NCI-H2029 treated with DMSO at 0.1 percent for 48 hours (cell line): ENCODE data around the gene NOTCH1.

Experiments
- DNase-seq: peaks from one replicate; lab custom pipeline; 2025; lab: John Stamatoyannopoulos, UW

The NOTCH1 gene

DNA sequence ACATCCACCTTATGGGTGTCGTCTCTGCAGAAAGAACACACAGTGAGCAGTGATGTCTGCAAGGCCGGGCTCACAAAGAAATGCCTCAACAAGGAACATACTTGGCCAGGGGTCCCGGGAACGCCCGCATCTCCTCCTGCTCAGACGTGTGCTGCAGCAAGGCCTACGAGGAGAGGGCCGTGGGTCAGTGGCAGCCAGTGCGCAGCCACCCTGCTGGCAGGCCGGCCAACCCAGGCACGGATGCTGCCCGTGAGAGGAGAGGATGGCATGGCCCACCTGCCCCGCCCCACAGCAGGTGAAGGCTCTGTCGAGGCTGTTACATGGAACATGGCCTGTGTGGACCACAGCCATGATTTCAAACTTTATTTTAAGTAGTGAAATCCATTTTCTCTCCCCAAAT lies 82.3 kb downstream of the NOTCH1 start:
- DNase-seq, result no peak

DNA sequence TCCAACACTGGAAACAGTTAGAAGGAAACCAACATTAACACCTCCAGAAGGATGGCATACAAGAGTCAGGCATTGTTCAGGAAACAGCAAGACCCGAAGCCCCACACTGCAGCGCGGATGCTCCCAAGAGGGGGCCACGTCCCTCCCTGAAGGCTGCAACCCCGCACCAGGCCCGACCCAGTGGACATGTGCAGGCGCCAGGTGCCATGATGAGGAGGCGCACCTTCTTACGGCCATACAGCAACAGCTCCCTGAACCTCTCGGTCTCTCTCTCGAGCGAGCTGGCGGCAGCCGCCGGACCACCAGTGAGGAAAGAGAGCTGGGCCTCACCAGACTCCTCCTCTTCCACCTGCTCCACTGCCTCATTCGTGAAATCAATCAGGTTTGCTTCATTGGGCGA lies 83.2 kb downstream of the NOTCH1 start:
- DNase-seq, result no peak

DNA sequence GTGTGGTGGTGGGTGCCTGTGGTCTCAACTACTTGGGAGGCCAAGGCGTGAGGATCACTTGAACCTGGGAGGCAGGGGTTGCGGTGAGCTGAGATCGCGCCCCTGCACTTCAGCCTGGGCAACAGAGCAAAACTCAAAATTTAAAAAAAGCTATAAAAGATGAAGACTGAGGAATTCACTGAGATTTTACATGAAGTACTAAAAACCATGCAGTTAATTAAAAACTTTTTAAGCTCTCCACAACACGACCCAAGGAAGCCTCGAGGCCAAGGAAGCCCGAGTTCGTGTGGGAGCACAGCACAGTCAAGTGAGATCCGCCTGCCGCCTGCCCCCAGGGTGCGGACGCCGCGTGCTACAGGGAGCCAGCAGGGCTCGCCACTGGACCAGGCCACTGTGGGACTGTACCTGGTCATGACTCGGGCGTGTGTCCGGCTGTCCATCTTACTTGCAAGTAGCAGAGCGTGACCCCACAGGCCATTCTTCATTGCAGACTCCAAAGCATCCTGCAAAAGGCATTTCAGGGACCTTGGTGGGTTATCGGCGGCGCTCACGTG lies 85.0 kb downstream of the NOTCH1 start:
- DNase-seq, result no peak

DNA sequence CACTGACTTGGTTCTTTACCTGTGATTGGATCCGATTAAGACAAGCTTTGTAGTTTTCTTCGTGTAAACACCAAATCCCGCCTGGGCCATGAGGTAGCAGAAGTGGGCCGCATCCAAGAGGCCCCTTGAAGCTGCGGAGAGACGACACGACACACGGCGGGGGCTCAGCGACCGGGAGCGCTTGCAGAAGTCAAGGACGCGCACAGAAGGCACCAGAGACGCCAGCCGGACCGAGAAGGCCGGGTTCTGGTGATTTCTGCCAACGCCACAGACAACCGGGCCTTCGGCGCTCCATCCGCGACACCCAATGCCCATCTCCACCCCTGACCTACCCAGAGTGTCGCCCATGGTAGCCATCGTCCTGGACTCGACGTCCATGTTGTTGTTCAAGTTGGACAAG lies 86.4 kb downstream of the NOTCH1 start:
- no peak for DNase-seq

DNA sequence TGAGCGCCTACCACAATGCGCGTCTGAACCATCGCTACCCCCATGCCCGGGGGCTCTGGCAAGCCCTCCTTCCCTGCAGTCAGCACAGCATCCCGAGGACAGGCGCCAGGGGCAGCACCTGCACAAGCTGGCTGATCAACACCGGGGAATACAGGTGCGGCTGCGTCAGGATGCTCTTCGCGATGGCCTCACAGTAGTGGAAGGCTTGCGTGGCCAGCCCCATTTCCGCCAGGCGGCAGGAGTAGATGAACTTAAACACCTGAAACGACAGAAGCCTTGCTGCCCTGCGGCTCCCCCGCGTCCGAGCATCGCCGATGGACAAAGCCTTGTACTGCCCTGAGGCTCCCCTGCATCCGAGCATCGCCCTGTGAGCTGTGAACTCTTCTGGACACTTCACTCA lies 88.5 kb downstream of the NOTCH1 start:
- DNase-seq, result no peak

DNA sequence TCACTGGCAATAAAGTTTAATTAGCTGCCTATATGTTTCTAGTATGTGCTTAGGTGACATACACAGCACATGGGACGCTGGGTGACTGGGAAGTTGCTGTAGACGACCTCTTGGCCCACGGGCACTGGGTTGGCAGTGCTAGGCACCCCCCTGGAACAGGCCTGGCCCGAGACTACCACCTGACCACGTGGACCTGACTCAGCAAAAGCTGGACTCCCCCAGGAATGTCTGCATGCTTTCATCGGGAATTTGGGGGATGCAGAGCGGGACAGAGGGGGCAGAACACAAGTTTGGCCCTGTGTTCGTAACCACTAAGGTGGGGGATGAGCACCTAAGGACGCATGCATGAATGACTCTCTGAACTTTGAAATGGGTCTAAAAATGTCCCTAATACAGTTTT lies 89.6 kb downstream of the NOTCH1 start:
- no peak for DNase-seq

DNA sequence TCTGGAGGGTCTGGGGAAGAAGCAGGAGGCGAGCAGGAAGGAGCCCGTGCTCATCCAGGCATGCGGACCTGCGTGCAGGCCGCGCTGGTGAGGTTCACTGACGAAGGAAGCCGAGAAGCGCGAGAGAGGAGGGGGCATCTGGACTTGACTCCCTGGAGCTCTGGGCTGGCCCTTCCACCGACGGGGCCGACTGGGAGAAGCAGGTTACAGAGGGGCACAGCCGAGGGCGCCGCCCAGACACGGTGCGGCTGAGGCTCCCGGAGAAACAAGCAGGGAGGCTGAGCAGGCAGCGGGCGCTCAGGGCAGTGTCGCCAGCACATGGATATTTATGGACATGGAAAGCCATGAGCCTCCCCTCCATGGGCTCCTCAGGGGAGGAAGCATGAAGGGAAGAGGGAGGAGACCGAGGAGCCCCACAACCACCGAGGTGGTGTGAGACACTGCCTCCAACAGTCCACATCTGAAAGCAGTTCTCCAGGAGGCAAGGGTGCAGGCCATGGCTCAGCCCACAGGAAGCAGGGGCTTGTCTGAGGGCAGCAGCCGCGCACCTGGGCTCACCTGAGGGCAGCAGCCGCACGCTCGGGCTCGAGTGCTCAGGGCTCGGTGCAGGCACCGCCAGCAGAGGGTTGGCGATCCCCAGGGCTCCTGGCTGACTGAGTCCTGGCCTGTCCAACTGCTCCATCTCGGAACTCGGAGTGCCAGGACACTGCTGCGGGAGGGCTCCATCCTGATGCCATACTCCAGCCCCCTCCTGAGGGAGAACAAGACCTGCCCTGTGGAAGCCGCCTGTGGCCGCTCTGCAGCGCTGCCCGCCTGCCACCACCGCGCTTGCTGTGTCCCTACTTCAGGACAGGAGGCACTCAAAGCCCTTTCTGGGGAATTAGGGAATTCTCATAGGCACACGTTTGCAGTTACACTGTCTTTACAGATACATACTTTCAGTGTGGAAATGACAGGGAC lies 90.5 kb downstream of the NOTCH1 start:
- DNase-seq, result no peak

DNA sequence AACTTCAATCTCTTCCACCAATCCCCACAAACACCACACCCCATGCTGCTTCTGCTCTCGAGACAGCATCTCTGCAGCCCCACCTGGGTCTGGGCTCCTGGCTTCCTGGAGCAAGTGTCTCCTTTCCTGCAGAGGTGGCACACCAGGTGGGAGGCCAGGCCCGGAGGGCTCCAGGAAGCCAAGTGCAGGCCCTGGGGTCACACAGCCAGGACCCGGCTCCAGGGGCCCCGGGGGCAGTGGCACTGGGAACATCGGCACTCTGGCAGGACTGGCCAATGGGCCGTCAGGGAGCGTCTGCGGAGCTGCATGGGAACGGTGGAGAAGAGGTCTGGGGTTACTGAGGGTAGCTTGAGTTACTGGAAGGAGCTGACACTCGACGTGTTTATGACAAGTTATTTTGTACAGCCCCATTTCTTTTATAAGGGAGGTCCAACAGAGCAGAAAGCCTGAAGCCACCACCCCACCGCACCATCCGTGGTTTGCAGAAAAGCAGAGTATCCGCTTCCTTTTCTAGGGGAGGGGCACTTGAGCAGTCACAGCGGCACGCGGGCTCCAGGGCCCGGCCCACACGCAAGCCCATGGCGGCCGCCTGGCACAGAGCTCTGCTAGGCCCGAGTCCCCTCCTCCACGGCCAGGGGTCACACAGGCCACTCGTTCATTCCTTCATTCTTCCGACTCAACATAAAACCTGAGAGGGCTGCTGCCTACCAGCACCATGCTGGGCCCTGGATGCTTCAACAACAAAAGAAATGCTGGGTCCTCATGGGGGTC lies 91.6 kb downstream of the NOTCH1 start:
- no peak for DNase-seq

DNA sequence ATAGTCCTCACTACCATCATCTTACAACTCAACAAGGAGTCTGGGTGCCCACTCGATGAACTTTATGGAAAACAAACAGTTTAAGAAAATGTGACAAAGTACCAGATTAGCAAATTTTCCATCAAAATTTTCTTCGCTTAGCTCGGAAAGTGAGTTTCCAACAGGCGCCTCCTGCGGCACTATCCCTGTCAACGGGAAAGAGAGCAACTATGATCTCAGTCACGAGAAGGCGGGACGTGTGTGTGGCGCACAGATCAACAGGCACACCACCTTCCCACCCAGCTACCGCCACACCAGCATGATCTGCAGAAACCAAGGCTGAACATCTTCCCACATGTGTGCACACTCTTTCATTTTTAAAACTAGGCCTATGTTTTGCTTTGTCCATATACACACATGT lies 92.5 kb downstream of the NOTCH1 start:
- DNase-seq, result no peak

DNA sequence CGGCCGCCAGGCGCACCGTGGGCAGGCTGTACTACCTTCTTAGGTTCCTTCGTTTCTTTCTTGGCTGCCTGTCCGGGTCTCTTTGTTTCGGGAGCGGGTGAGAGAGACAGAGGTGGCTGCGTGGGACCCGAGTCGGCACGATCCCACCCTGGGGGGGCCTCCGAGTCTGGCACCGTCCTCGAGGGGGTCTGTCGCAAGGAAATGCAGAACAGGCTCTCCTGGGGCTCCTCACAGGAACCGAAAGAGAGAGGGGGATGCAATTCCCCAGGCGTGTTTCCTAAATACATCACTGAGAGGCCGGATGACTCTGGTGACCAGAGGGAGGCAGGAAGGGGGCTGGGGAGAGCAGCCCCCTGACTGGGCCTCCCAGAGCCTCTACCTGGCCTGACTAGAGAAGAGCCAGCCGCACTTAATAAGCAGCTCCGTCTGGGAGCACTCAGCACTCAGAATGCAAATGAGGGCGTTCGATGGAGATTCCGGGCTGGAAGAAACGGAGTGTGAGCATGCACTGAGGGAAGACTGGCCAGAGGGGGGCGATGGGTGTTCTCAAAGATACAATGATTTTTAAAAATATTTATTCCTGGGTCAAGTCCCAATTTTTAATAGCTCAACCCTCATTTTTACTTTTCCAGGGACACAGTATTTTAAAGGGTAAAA lies 94.5 kb downstream of the NOTCH1 start:
- DNase-seq, result no peak

DNA sequence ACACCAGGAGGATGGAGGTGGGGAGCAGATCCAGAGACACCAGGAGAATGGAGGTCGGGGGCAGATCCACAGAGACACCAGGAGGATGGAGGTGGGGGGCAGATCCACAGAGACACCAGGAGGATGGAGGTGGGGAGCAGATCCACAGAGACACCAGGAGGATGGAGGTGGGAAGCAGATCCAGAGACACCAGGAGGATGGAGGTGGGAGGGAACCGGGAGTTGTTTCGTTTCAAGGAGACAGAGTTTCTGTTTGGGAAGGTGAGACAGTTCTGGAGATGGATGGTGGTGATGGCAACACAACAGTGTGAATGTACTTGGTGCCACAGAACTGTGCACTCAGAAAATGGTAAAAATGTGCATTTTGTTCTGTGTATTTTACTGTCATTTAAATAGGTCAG lies 97.2 kb downstream of the NOTCH1 start:
- DNase-seq, result no peak

DNA sequence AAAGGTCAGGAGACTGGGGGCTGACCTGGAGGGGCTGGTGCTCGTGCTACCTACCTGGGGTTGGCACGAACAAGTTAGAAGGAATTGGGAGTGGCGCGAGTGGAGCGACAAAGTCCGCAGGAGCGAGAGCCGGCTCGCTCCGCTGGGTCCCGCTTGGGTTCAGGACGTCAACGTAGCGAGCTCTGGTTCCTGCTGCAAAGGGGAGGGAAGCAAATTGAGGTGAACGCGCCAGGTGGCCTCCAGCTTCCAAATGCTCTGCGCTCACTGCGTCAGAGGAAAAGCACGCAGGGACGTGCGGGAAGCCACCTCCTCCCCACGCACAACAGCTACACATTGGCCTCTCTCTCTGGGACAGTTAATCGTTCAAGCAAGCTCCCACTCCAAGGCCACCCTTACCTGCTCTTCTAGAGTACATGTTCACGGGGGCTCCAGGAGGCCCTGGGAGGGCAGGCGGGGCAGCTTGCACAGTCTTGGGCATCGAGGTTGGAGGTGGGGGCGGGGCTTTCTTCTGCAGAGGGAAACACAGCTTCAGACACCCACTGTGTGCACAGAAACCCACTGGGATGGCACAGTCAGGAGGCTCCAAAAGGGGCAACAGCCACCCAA lies 98.6 kb downstream of the NOTCH1 start:
- no peak for DNase-seq

DNA sequence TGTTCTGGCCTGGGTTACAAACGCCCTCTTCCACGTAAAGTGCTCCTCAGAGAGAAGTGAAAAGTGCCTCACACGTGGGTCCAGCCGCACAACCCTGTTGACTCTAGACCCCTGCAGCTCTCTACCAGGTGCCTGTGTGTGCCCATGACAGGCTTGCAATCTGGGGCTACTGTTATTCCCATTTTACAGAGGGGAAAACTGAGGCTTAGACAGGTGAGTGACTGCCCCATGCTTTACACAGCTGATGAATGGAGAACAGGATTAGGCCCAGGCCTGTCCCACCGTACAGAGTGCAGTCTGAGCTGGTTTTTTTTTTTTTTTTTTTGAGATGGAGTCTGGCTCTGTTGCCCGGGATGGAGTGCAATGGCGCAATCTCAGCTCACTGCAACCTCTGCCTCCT lies 100.0 kb downstream of the NOTCH1 start:
- DNase-seq, result no peak
